Skin epidermis (tissue), 12 donors: ENCODE measurements around the gene TLR1.
"Not testable (repeated sequence)": the region's sequence is repeated elsewhere in the genome, so short reads cannot be mapped to it uniquely, and the experiment has no call there.

Experiments
- H3K27ac ChIP-seq, 21 experiments: fragments of 200-600 bp; sonication (generic) in 11 of 21; one replicate each; pipeline ENCODE4 v1.5.0; 2020; ENCODE audit warnings: mild to moderate bottlenecking in 3 of 21, inconsistent platforms in 2 of 21, moderate library complexity in 2 of 21
- H3K4me3 ChIP-seq, 7 experiments: fragments of 200-600 bp; sonication (generic) in 2 of 7; one replicate each; pipeline ENCODE4 v1.5.0; 2020; ENCODE audit warnings: inconsistent platforms in 2 of 7, mild to moderate bottlenecking in 2 of 7, moderate library complexity in 1 of 7

TLR1 gene

DNA sequence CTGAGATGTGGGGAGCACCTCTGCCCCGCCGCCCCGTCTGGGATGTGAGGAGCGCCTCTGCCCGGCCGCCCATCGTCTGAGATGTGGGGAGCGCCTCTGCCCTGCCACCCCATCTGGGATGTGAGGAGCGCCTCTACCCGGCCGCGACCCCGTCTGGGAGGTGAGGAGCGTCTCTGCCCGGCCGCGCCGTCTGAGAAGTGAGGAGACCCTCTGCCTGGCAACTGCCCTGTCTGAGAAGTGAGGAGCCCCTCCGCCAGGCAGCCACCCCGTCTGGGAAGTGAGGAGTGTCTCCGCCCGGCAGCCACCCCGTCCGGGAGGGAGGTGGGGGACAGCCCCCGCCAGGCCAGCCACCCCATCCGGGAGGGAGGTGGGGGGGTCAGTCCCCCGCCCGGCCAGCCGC is 2.9 kb upstream of the TLR1 start:
- not testable (repeated sequence) for H3K4me3 ChIP-seq, H3K27ac ChIP-seq

DNA sequence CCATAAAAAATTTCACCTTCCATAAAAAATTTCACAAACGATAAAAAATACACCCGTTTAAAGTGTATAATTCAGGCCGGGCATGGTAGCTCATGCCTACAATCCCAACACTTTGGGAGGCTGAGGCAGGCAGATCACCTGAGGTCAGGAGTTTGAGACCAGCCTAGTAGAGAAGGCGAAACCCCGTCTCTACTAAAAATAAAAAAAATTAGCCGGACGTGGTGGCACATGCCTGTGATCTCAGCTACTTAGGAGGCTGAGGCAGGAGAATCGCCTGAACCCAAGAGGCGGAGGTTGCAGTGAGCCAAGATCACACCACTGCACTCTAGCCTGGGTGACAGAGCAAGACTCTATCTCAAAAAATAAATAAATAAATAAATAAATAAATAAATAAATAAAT is 1.7 kb upstream of the TLR1 start:
- H3K27ac ChIP-seq, result peak overlapping the region in 17 of 21 experiments; percentile 23 to 91 (median 76)

DNA sequence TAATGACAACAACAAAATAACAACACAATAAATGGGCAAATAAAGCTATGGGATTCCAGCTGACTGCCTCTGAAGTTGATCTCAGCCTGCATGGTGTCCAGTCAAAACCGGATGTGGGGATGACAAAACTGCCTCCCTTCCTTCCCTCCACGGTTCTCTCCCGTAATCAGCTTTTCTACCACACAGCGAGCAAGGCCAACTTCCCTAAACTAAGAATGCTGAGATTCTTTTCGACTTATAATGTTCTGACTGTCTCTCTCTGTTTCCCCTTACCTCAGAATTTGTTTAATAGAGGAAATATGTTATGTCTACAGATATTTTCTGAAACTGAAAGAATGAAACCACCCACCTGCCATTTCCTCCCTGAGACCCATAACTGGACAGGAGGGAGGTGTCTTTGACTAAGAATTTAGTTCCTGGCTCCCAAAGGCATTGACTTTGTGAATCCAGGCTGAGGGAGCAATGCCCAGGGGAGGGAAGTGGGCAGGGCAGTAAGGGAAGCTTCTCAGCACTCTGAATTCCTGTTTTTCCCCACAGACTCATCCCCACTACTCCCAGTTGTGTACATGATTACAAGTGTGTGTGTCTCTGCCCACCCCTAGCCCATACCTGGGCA is 1.0 kb upstream of the TLR1 start:
- H3K4me3 ChIP-seq, result peak overlapping the region in 3 of 7 experiments; percentile 2 to 36 (median 12)
- H3K27ac ChIP-seq, result peak overlapping the region in 20 of 21 experiments; percentile 23 to 91 (median 75)

More for the DNA sequence above, 1.7 kb upstream of the TLR1 start:
- not testable (repeated sequence) for H3K4me3 ChIP-seq

DNA sequence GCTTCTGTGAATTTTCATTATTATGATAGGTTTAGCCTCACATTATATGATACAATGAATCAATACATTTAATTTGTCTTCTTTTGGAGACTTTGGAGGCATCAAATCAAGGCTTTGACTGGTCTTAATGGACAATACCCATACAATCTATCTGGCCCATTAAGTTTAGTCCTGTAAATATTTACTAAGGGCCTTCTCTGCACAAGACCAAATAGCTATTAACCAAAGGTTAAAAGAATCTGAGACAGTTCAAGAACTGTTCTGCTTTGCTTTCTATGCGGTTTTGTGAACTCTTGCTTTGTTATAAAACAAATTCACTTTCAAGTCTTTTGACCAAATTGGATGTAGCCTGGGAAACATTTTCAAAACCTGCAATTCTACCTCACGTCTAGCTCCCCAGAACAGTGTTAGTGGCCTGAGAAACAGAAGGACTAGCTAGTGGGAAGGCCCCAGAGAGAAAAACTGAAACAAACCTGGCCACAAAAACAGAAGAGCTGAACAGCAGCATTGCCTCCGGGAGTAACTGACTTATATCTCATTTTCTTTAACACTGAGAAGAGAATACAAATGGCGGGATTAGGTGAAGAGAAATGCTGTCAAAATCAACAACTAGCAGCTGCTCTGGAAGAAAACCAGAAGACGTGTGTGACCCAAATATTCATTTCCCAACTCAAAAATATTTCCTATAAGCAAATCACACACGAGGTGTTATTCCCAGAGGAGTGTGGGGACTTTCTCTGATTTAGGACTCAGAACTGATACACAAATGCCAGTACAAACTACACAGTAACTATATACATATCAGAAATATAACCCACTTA is 548 bp downstream of the TLR1 start:
- Histone ChIP-seq H3K4me3 (peak overlapping the region; percentile 15 to 36 (median 22)), H3K27ac (peak overlapping the region; percentile 11 to 91 (median 76))

DNA sequence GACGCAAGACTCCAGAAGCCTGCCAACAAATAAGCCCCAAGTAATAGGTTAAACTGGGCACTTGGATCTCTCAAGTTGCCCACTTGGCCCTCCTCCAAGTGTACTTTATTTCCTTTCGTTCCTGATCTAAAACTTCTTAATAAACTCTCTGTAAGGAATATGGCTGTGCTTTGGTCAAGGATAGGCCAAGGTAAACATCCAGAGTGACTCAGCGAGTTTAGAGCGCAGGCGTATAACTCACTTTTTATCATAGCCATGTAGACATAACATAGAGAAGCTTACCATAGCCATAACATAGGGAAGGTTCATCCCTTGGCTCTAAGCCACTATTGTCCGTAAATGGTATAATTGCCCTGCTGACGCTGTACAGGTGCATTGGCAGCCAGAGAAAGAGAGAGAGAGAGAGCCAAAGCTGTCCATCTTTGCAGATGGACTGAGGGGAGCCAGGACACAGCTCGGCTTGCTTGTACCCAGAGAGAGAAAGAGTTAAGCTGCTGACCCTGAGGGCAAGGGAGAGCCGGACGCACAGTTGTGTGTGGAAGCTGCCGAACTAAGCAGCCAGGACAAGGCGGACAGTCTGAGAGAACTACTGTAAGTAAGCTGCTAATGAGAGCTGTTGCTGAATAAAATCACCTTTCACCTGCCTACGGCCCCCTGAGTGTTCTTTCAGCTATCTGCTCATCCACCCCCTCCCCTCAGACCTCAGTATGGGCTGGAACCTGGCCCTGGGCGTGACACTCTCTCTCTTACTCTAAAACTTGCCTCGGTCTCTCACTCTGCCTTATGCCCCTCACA is 1.8 kb downstream of the TLR1 start:
- peak overlapping the region in 4 of 7 experiments; percentile 0 to 36 (median 26) for H3K4me3 ChIP-seq
- peak overlapping the region in 5 of 21 experiments; percentile 0 to 86 (median 4) for H3K27ac ChIP-seq

DNA sequence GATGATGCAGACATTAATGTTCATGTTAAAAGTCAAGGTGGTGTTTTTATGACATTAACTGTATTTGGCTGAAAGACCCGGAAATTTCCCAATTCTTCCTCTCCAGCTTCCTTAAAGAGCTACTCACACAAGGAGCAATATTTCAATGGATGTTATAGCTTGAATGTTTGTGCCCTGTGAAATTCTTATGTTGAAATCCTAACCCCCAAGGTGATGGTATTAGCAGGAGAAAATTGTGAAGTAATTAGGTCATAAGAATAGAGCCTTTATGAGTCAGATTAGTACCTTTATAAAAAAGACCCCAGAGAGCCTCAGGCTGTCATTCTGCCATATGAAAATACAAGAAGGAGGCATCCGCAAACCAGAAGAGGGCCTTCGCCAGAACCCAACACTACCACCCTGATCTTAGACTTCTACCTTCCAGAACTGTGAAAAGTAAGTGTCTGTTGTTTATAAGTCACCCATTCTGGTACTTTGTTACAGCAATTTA is 3.6 kb downstream of the TLR1 start:
- H3K4me3 ChIP-seq, result no peak overlapping the region

DNA sequence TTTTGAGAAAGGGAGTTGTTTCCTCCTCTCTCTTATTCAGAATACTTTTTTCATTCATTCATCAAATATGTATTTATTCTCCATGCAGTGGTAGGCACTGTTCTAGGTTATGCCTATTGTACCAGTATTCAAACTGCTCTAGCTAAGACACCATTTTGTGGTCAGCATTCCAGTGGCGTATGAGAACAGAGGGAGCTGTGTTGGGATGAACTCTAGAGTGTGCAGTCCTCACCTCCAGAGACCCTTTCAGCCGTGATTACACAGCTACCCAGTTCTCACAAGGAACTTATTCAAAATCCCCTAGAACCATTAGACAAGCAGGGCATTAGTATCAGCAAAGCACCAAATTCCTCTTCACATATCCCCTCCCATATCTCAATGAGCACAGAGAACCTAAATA is 4.2 kb downstream of the TLR1 start:
- Histone ChIP-seq H3K27ac (no peak overlapping the region), H3K4me3 (no peak overlapping the region)

More for the DNA sequence above, 3.6 kb downstream of the TLR1 start:
- peak overlapping the region in 1 of 21 experiments; percentile 42 for H3K27ac ChIP-seq

DNA sequence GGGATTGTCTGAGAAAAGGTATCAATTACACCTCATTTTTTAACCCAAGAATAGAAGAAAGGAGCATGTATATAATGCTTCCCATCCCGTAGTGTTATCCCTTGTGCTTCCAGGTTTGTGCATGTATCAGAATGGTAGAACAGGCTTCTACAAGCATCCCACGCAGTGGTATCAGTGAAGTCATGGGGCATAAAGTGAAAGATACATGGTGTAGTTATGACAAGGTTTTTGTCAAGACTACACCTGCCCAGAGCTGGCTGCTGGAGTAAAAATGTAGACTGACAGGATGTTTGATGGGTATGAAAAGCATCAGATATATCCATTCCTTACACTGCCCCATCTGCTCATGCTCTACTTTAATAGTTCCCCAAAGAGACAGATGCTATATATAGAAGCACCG is 9.5 kb downstream of the TLR1 start:
- H3K27ac ChIP-seq, result no peak overlapping the region

DNA sequence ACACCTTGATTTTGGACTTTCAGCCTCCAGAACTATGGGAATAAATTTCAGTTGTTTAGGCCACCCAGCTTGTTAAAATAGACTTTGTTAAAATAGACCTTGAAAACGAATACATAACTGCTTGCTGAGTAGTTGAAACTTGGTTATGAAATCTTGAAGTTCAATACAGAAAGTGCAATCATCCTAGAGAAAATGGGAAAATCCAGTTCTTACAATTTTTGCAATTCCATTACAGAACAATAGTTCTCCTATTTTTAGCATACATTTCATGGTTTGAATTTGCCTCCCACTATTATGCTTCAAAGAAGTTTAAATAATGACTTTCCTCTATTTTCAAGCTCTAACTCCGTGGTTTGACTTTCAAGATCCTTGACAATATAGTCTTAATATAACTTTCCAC is 10.5 kb downstream of the TLR1 start:
- Histone ChIP-seq H3K4me3 (no peak overlapping the region), H3K27ac (no peak overlapping the region)

More for the DNA sequence above, 9.5 kb downstream of the TLR1 start:
- H3K4me3 ChIP-seq, result no peak overlapping the region

DNA sequence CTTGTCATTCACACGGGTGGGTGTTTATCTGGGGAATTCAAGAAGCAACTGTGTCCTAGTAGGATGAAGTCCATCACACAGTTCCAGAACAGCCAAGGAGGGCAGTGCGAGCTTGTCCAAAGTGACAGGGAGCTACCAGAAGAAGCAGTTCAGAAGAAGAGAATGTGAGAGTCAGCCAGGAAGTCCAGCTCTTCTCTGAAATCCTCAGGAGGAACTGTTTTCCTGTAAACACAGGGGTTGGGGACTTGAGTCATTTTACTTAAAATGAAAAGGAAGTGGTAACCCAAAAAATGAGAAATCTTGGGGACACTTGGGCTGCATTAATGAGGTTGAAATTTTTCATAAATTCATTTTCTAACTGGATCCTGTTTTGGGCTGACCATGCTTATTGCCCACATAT is 13.6 kb downstream of the TLR1 start:
- no peak overlapping the region for H3K4me3 ChIP-seq
- H3K27ac ChIP-seq, result peak overlapping the region in 6 of 21 experiments; percentile 20 to 54 (median 36)

DNA sequence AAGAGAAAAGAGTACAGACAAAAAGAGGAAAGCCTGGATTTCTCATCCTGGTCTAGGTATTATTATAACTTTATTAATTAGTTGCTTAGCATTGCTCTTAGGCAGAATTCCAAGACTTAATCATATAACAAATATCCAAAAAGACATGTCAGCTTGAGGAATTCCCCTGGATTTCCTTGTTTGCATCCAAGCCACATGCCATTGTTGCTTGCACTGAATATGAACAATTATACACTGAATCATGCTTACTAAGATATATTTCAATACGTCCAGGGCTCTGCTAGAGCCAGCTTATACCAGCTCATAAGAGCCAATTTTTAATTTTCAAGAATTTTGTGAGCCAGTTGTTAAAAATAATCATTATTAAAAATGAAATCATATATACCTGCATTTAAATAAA is 16.3 kb downstream of the TLR1 start:
- no peak overlapping the region for H3K4me3 ChIP-seq
- H3K27ac ChIP-seq, result peak overlapping the region in 1 of 21 experiments; percentile 21

DNA sequence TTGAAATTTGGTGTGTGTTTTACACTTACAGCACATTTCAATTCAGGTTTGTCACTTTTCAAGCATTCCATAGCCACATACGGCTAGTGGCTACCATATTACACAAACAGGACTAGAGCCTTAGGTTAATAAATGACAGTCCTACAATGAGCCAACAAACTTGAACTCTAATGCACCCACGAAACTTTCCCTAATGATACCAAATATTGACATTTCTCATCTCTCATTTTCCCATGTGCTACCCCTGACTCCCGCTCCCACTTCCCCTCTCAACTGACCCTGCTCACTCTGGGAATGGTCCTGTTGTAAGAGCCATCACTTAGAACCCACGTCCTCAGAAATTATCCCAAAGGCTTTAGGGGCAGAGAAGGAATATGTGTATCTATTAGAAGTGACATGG is 16.9 kb downstream of the TLR1 start:
- Histone ChIP-seq H3K4me3 (no peak overlapping the region), H3K27ac (peak overlapping the region in 1 of 21 experiments; percentile 18)

DNA sequence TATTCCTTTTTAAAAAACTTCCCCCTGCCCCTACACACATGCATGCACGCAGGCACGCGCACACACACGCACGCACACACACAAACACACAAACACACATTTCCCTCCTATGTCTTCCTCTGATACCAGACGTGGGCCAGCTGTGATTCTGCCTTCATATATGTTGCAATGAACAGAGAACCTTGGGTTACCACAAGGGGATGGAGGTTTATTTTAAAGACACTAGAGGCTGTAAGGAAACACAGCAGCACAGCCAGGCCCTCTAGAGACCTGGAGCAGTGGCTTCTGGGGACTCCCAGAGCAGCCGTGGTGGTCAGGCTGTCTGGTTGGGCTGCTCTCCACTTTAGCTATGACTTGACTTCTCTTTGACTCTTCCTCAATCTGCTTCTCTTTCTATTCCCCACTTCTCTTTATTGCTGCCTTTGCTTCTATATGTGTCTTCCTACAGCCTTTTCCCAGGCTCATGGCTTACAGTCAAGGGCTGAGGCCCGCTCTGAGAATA is 18.6 kb downstream of the TLR1 start:
- Histone ChIP-seq H3K4me3 (no peak overlapping the region), H3K27ac (peak overlapping the region in 3 of 21 experiments; percentile 2 to 61 (median 18))

DNA sequence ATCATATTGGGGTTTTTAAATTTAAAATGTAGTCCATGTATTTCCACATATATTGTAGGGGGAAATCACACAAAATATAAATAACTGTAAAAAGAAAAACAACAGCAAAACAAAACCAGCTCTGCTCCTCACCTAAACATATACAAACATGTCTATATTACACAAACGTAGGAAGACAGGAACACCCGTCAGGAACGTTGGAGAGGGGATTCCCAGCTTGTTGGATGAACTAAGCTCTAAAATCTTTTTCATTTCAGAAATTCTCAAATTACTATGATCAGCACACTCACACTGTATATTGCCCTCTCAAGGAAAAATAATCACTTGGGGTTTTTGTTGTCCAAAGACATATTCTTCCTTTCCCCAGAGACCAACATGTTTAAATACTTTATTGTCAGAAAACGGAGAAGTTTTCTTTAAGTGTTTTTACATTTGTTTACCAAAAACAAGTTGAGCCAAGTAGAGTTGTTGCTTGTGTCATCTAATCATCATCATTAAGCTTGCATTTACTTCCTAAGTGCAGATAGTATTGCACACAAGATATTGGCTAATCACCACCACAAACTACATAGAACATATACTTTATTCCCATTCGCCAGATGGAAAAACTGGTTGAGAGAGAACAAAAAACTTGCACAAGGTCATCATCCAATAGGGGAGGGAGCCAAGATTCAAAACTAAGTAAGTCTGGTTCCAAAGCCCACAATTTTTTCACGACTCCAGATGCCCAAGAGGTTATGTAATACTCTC is 19.4 kb downstream of the TLR1 start:
- H3K27ac ChIP-seq, result peak overlapping the region in 4 of 21 experiments; percentile 19 to 61 (median 44)

DNA sequence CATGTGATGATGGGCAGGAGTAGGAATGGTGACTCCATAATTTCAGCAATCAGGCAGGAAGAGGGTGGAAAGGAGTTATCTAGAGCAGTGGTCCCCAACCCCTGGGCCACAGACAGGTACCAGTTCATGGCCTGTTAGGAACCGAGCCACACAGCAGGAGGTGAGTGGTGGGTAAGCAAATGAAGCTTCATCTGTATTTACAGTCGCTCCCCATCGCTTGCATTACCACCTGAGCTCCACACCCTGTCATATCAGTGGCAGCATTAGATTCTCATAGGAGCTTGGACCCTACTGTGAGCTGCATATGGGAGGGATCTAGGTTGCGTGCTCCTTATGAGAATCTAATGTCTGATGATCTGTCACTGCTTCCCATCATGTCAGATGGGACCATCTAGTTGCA is 20.4 kb downstream of the TLR1 start:
- no peak overlapping the region for H3K27ac ChIP-seq
- H3K4me3 ChIP-seq, result no peak overlapping the region

More for the DNA sequence above, 19.4 kb downstream of the TLR1 start:
- H3K4me3 ChIP-seq, result no peak overlapping the region

DNA sequence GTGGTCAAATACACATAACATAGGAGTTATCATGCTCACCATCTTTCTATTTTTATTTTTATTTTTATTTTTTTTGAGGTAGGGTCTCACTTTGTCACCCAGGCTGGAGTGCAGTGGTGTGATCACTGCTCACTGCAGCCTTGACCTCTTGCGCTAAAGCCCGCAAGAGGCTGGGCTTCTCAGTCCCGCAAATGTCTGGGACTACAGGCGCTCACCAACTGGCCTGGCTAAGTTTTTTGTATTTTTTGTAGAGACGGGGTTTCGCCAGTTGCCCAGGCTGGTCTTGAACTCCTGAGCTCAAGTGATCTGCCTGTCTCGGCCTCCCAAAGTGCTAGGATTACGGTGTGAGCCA is 21.5 kb downstream of the TLR1 start:
- H3K4me3 ChIP-seq, result no peak overlapping the region
- H3K27ac ChIP-seq, result no peak overlapping the region

DNA sequence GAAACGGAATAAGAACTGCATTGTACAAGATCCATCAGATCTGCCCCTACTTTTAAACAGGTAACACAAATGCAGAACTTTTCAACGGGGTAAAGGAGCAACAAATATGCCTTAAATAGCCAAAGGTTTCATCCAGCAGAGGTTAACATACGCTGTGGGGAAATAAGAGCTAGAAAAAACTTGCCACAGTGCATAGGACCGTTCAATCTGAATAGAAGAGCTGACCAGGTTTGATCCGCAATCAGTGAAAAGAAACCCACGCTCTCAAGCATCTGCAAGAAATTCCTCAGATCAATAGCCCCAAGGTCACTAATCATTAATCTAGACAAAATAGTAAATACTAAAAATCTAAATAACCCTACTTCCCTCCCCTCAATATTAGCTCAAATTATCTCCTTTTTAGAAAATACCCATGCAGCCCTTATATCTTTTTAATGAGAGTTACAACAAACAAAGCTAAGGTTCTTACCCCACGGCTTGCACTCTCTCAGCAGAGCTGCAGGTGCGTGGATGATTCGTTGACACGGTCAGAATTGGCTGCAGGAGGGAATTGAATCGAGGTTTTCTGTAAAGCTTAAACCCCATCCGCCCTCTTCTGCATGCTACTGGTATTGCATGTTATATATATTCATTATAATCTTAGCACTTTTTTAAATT is 22.0 kb downstream of the TLR1 start, which contains the start of gene TLR10:
Gene TLR10 (minus strand): TSS at position 539 of the 657 bp plus-strand sequence. CDS start 7,400 bp downstream, outside the sequence.
- H3K27ac ChIP-seq, result peak within 1 kb of the TSS in 2 of 21 experiments; percentile 19 to 45

DNA sequence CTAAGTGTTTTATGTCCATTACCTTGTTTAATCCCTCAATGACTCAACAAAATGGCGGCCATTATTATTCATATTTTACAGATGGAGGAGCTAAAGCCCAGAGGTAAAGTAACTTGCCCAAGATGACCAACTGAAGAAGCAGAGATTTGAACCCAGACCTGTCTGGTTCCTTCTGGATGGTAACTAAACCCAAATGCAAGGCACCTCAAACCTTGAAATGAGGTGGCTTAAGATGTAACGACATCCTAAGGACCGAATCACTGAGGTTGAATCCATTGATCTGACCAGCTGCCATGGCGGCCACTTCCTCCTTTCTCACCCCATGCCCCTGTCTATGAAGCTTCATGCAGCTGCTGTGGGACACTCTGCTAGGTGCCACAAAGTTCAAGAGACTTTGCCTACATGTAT is 22.7 kb downstream of the TLR1 start:
- H3K27ac ChIP-seq, result peak overlapping the region in 2 of 21 experiments; percentile 19 to 45
- H3K4me3 ChIP-seq, result no peak overlapping the region

More for the DNA sequence above, 22.0 kb downstream of the TLR1 start, which contains the start of gene TLR10:
- H3K4me3 ChIP-seq, result no peak within 1 kb of the TSS
